Neural cell (in vitro differentiated cells): ENCODE measurements around the gene SLC19A1. TPM values are rescaled to one million over a fixed set of nuclear protein-coding genes. Genes with fewer than 3 reads are reported as not detected.

ENCODE experiments used
- H2AFZ ChIP-seq: fragments of 200-600, 300-800 bp; sonication (generic), shearing (Covaris generic); 2 replicates; pipeline ENCODE4 v1.6.0; 2014; ENCODE audit warnings: low read depth, mild to moderate bottlenecking, antibody characterized with exemption, low read length, moderate library complexity
- H3F3A ChIP-seq: fragments of 200-600 bp; shearing (Covaris generic); 2 replicates; pipeline ENCODE4 v1.6.1; 2016; ENCODE audit warnings: mild to moderate bottlenecking, moderate library complexity, mixed read lengths, antibody characterized with exemption, low read length; ENCODE audit not compliant: insufficient read depth, poor library complexity, severe bottlenecking
- H3K27ac ChIP-seq: fragments of 200-600, 300-800 bp; sonication (generic), shearing (Covaris generic); 2 replicates; pipeline ENCODE4 v1.5.1; 2014; ENCODE audit warnings: mild to moderate bottlenecking, low read length, moderate library complexity
- H3K27me3 ChIP-seq: fragments of 300-800, 200-600 bp; sonication (generic), shearing (Covaris generic); 2 replicates; pipeline ENCODE4 v1.6.0; 2014; ENCODE audit warnings: mild to moderate bottlenecking, low read depth, low read length, moderate library complexity; ENCODE audit not compliant: insufficient read depth
- H3K36me3 ChIP-seq: fragments of 300-800, 200-600 bp; sonication (generic), shearing (Covaris generic); 2 replicates; pipeline ENCODE4 v1.5.1; 2014; ENCODE audit warnings: mild to moderate bottlenecking, antibody characterized with exemption, low read length, moderate library complexity; ENCODE audit not compliant: insufficient read depth
- H3K4me2 ChIP-seq: fragments of 300-800, 200-600 bp; sonication (generic), shearing (Covaris generic); 2 replicates; pipeline ENCODE4 v1.6.0; 2014; ENCODE audit warnings: mild to moderate bottlenecking, low read length
- H3K4me3 ChIP-seq: fragments of 300-800, 200-600 bp; sonication (generic), shearing (Covaris generic); 2 replicates; pipeline ENCODE4 v1.5.1; 2014; ENCODE audit warnings: mild to moderate bottlenecking, low read length, moderate library complexity
- H3K79me2 ChIP-seq: fragments of 200-600 bp; shearing (Covaris generic); replicated peaks from 2 replicates; pipeline ENCODE4 v1.6.0; 2014; ENCODE audit warnings: mild to moderate bottlenecking, low read length, moderate library complexity; ENCODE audit not compliant: insufficient read depth
- H3K9ac ChIP-seq: fragments of 300-800, 200-600 bp; sonication (generic), shearing (Covaris generic); 2 replicates; pipeline ENCODE4 v1.6.1; 2016; ENCODE audit warnings: mild to moderate bottlenecking, low read length, mixed read lengths
- H3K9me2 ChIP-seq: fragments of 200-600 bp; shearing (Covaris generic); 2 replicates; pipeline ENCODE4 v1.6.1; 2016; ENCODE audit warnings: mild to moderate bottlenecking, low read length, mixed read lengths; ENCODE audit not compliant: insufficient read depth
- H3K9me3 ChIP-seq: fragments of 200-600, 300-800 bp; sonication (generic), shearing (Covaris generic); 2 replicates; pipeline ENCODE4 v1.6.1; 2016; ENCODE audit warnings: mild to moderate bottlenecking, mixed run types, low read length, moderate library complexity, mixed read lengths
- H4K20me1 ChIP-seq: fragments of 200-600 bp; shearing (Covaris generic); 2 replicates; pipeline ENCODE4 v1.6.1; 2016; ENCODE audit warnings: mild to moderate bottlenecking, mixed run types; ENCODE audit not compliant: insufficient read depth
- EP300 ChIP-seq: fragments of 450-650 bp; conservative IDR thresholded peaks from 2 replicates; pipeline ENCODE4 v1.6.1; 2014; ENCODE audit warnings: antibody characterized with exemption, mild to moderate bottlenecking, moderate library complexity; ENCODE audit not compliant: poor library complexity, severe bottlenecking
- EZH2 ChIP-seq: fragments of 200-600, 300-800 bp; shearing (Covaris generic), sonication (generic); IDR thresholded peaks from 2 replicates; pipeline ENCODE4 v1.6.1; 2014; ENCODE audit warnings: antibody characterized with exemption, low read length, borderline replicate concordance, mild to moderate bottlenecking; ENCODE audit not compliant: insufficient read depth, poor library complexity, severe bottlenecking
- MXI1 ChIP-seq: fragments of 450-650 bp; conservative IDR thresholded peaks from 2 replicates; pipeline ENCODE4 v1.6.1; 2014; ENCODE audit warnings: antibody characterized with exemption, mild to moderate bottlenecking; ENCODE audit not compliant: poor library complexity, severe bottlenecking
- POLR2AphosphoS5 ChIP-seq: IDR thresholded peaks from 2 replicates; pipeline ENCODE4 v1.6.1; 2012
- RAD21 ChIP-seq: fragments of 450-650 bp; conservative IDR thresholded peaks from 2 replicates; pipeline ENCODE4 v1.6.1; 2014; ENCODE audit warnings: antibody characterized with exemption, mild to moderate bottlenecking, moderate library complexity
- SMC3 ChIP-seq: fragments of 450-650 bp; conservative IDR thresholded peaks from 2 replicates; pipeline ENCODE4 v1.6.1; 2014; ENCODE audit warnings: antibody characterized with exemption, mild to moderate bottlenecking, moderate library complexity; ENCODE audit not compliant: poor library complexity
- TAF1 ChIP-seq: IDR thresholded peaks from 2 replicates; pipeline ENCODE4 v1.6.1; 2012; ENCODE audit warnings: low read depth
- polyA plus RNA-seq: library from polyadenylated mRNA; depleted of rRNA; stranded (reverse); fragments of >200 nt; gene quantifications from 2 replicates; pipeline ENCODE4 v1.2.3, GENCODE V29; 2014
- TF ChIP-seq, protein P1 (sequence below): IDR thresholded peaks from 2 replicates; pipeline ENCODE4 v1.6.1; 2012; ENCODE audit warnings: borderline replicate concordance
- TF ChIP-seq, protein P2 (sequence below): fragments of 450-650 bp; IDR thresholded peaks from 2 replicates; pipeline ENCODE4 v1.5.1; 2014; ENCODE audit warnings: antibody characterized with exemption, mild to moderate bottlenecking, moderate library complexity; ENCODE audit not compliant: poor library complexity, severe bottlenecking

SLC19A1 gene
- polyA plus RNA-seq, 1 donor from 2014 or later: 2.9 TPM

DNA sequence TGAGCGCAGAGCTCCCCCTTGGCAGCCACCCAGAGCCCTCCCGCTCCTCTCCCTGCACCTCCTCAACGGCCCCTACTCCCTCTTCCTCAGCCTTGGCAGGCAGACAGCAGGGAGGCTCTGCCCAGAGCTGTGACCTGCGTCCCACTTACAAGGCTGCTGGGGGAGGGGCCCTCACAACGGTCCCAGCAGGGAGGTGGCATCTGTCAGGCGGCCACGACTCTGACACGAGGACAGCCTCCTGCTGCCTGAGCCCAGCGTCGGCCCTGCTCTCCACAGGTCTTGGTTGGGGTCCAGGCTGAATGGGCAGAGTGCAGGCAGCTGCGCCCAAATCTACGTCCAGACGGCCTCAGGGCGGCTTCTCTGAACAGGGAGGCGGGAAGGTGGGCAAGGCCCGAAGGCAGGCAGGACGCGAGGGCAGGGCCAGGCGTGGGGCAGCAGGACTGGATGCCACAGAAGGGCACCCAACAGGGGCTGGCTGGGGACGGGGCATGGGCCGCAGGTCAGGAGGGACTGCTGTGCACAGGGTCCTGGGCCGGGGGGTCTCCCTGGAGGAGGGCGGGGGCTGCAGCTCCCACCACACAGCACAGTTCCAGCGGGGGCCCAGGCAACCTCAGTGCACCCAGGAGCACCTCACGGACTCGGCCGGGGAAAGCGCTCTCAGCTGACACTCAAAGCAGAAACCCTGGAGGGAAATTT lies 7.5 kb downstream of the SLC19A1 start:
- Histone ChIP-seq H3K4me3 (no peak overlapping the region), H3K4me2 (no peak overlapping the region), H3K36me3 (no peaks in the 10 kb centered on the region), H3K79me2 (no peaks in the 10 kb centered on the region), H4K20me1 (no peaks in the 10 kb centered on the region), H3K9ac (no peak overlapping the region), H3K9me3 (no peaks in the 10 kb centered on the region), H2AFZ (no peak overlapping the region), H3F3A (no peaks in the 10 kb centered on the region), H3K27ac (no peak overlapping the region), H3K27me3 (no peaks in the 10 kb centered on the region), H3K9me2 (no peaks in the 10 kb centered on the region)
- TF ChIP-seq EP300 (no peak), EZH2 (no peak), POLR2AphosphoS5 (no peak), TAF1 (no peak), MXI1 (no peak), RAD21 (no peak), SMC3 (no peak)
- TF ChIP-seq, protein P1, sequence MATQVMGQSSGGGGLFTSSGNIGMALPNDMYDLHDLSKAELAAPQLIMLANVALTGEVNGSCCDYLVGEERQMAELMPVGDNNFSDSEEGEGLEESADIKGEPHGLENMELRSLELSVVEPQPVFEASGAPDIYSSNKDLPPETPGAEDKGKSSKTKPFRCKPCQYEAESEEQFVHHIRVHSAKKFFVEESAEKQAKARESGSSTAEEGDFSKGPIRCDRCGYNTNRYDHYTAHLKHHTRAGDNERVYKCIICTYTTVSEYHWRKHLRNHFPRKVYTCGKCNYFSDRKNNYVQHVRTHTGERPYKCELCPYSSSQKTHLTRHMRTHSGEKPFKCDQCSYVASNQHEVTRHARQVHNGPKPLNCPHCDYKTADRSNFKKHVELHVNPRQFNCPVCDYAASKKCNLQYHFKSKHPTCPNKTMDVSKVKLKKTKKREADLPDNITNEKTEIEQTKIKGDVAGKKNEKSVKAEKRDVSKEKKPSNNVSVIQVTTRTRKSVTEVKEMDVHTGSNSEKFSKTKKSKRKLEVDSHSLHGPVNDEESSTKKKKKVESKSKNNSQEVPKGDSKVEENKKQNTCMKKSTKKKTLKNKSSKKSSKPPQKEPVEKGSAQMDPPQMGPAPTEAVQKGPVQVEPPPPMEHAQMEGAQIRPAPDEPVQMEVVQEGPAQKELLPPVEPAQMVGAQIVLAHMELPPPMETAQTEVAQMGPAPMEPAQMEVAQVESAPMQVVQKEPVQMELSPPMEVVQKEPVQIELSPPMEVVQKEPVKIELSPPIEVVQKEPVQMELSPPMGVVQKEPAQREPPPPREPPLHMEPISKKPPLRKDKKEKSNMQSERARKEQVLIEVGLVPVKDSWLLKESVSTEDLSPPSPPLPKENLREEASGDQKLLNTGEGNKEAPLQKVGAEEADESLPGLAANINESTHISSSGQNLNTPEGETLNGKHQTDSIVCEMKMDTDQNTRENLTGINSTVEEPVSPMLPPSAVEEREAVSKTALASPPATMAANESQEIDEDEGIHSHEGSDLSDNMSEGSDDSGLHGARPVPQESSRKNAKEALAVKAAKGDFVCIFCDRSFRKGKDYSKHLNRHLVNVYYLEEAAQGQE: no peak
- TF ChIP-seq, protein P2, sequence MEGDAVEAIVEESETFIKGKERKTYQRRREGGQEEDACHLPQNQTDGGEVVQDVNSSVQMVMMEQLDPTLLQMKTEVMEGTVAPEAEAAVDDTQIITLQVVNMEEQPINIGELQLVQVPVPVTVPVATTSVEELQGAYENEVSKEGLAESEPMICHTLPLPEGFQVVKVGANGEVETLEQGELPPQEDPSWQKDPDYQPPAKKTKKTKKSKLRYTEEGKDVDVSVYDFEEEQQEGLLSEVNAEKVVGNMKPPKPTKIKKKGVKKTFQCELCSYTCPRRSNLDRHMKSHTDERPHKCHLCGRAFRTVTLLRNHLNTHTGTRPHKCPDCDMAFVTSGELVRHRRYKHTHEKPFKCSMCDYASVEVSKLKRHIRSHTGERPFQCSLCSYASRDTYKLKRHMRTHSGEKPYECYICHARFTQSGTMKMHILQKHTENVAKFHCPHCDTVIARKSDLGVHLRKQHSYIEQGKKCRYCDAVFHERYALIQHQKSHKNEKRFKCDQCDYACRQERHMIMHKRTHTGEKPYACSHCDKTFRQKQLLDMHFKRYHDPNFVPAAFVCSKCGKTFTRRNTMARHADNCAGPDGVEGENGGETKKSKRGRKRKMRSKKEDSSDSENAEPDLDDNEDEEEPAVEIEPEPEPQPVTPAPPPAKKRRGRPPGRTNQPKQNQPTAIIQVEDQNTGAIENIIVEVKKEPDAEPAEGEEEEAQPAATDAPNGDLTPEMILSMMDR: no peak

DNA sequence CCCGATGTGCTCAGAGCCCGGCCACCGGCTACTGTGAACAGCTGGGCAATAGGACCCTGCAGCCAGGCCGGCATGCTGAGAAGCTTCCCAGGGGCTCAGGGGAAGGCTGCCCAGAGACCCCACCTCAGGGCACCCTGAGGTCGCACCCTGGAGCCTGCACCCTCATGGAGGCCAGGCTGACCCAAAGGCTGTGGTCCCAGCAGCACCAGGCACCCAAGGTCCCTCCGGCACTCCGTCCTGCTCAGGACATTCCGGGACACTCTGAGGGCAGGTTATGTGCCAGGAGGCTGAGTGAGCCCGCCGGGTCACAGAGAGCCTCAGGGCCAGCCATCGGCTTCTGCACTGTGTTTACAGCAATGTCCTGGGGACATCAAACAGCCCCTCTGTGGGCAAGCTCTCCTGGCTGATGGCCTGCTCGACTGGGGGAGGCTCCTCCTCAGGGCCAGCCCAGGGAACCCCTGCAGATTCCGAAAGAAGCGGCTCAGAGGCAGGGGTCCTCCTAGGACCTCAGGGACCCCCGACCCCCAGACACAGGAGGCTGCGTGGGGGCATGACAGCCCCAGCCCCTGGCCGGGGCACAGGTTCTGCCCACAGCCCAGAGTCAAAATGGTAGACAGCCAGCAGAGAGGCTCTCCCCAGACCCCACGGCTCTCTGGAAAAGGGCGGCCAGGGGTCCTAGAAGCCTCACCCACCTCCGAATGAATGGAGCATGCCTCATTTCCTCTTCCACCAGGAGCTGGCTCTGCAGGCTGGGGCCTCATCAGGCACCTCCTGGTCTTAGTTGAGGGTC lies 8.2 kb downstream of the SLC19A1 start:
- H3K9ac ChIP-seq: no peak overlapping the region

More for the DNA sequence above, 8.2 kb downstream of the SLC19A1 start:
- Histone ChIP-seq H3K79me2 (no peaks in the 10 kb centered on the region), H2AFZ (no peak overlapping the region), H3F3A (no peaks in the 10 kb centered on the region), H3K4me2 (no peak overlapping the region), H3K9me2 (no peaks in the 10 kb centered on the region), H3K9me3 (no peaks in the 10 kb centered on the region), H4K20me1 (no peaks in the 10 kb centered on the region), H3K36me3 (peaks cover 3% of the 10 kb centered on the region), H3K4me3 (no peak overlapping the region), H3K27ac (no peak overlapping the region), H3K27me3 (no peaks in the 10 kb centered on the region)
- TF ChIP-seq POLR2AphosphoS5: no peak
- no peak for TF ChIP-seq EZH2
- no peak for TF ChIP-seq TAF1
- TF ChIP-seq, protein P1: no peak
- no peak for TF ChIP-seq EP300
- TF ChIP-seq, protein P2: no peak
- no peak for TF ChIP-seq MXI1
- TF ChIP-seq RAD21: no peak
- no peak for TF ChIP-seq SMC3
